NCI-H460 (cell line): ENCODE results near the gene KCND3. TPM values are rescaled to one million over a fixed set of nuclear protein-coding genes. Genes with fewer than 3 reads are reported as not detected.

Experiments
- DNase-seq: peaks from one replicate; pipeline ENCODE4 v3.0.0-alpha.2; 2016; ENCODE audit warnings: low read depth; ENCODE audit errors: extremely low read depth
- total RNA-seq: library from RNA; depleted of rRNA; stranded (reverse); fragments of >200 nt; shearing (Covaris generic); gene quantifications from 2 replicates; pipeline ENCODE4 v1.2.3, GENCODE V29; 2014

KCND3 gene
- total RNA-seq, 1 experiment from 2014 or later: 0.10 TPM

DNA sequence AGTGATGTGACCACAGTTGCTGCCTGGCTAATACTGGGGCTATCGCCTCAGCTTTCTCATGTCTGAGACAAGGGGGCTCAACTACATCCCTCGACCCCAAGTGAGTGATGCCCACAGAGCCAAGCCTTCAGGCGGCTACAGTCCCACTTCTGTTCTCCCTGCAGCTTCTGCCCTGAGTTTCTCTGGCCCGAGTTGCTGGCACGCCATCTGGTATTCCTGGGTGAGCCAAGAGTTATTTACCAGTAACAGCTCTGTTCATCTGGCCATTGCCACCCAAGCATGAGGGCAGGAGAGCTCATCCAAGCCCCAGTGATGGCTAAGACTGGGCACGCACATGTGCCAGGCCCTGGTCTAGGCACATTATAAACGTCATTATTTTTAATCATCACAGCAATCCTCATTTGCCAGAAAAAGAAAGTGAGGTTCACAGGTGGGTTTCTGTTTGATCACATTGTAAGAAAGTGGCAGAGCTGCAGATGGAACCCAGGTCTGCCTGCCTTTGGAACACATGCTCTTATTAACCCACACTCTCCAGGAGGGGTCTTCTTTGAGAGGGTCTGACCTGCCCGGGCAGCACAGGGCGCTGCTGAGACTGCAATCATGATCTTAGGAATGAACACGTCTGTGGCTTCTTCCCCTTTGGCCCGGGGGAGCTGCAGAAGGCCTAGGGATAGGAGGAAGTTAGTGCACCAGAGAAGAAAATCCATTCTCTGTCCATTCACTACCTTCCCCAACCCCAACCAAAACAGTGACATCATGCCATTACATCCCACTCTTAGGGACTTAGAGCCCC lies 27.5 kb downstream of the KCND3 start:
- no peak for DNase-seq

DNA sequence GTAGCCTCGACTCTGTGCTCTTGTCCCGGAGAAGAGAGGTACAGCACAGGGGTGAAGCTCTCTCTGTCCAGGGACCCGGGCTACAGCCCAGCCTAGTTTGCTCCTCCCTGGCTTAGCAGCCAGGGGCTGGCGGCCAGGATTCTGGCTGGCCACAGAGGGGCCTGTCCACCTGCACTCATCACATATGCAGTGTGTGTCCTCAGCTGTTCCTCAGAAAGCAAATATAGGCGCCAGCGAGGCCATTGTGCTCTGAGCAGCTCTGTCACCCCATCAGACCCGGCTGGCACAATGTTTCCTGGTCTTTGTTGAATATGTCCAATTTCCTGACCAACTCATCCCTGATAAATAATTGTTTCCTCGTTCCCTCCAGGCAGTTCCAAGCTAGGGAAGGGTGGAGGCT lies 28.5 kb downstream of the KCND3 start:
- no peak for DNase-seq

DNA sequence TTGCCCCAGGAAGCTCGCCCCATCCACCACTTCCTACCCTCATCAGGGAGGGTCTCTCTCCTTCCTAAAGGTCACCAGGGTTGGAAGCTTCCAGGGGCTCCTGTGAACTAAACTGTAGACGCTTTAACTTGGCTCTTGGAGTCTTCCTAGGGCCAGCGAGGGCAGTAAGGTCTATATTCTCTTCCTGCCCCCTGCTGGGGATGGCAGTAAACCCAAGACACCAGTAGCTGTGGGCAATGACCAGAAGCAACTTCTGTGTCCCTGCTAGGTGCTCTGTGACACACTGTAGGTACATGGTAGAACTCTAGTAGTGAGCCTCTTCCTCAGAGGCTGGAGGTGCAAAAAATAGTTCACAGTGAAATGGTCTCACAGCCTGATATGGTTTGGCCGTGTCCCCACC lies 30.0 kb downstream of the KCND3 start:
- no peak for DNase-seq

DNA sequence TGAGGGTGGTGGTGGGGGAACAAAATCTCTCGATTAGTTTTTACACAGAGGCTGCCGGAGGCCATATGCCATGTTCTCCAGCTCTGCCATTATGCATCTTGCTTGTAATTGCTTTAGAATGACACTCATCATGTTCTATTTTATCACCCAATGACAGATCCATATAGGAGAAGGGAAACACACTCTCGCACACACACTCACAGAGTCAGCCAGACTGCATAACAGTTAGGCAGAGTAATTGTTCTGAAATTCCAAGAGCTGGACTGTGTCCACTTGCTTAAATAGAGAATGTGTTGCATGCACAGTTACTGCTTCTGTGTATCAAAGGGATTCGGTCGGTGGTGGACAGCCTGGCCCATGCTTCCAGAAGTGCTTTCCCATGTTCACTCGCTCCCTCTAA lies 30.6 kb downstream of the KCND3 start:
- no peak for DNase-seq

DNA sequence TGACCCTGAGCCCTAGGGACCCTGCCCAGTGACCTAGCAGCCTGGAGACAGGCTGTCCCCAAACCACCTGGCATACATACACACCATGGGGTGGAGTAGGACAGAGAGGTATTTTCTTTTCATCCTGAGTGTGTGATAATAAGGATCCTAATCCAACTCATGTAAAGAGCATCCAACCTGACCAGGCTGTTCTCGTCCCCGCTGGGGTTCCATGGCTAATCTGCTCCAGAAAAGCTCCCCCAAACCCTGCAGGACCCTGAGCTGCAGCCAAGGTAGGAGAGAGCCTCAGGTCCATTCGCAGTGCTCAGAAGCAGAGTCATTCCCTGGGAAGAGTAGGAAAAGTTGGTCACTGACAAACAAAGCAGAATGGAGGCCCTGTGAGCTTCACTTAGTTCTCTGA lies 31.4 kb downstream of the KCND3 start:
- no peak for DNase-seq

DNA sequence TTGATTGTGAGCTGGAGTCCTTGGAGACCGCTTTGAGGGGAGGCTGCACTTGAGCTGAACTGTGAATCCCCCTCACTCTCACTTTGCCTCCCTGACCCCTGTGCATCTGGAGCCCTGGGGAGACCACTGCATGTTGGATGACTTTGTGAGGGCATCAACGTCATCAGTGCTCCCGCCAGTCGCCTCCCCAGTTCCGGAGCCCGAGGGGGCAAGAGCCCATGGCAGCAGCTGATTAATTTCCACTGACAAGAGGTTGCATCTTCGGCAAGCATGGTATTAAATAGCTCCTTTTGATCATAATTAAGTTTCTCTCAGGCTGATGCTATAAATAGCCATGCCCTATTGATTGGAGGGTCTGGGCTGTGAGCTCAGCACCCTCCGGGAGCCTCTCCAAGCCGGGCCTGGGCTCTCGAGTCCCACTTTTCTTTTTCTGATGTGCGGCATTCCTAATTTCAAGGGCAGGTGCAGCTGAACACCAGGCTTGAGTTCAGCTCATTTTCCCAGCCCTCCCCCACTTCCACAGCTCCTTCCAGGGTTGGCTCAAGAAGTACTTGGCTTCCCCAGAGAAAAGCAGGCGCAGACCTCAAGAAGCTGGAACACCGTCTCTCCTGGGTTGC lies 33.2 kb downstream of the KCND3 start:
- no peak for DNase-seq

DNA sequence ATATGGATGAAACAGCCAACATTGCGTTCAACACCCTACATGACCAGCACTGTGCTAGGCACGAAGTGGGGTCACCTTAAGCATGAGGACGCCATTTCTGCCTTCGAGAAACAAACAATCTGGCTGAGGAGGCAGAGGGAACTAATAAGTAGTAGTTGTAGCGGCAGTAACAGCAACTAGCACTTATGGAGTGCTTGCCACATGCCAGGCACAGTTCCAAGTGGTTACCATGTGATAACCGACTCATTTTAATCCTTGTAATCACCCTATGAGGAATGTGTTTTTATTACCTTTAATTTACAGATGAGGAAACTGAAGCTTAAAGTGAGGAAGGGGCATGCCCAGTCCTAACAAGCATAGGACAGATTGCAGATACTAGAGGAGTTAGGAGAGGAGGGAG lies 33.7 kb downstream of the KCND3 start:
- DNase-seq: no peak

DNA sequence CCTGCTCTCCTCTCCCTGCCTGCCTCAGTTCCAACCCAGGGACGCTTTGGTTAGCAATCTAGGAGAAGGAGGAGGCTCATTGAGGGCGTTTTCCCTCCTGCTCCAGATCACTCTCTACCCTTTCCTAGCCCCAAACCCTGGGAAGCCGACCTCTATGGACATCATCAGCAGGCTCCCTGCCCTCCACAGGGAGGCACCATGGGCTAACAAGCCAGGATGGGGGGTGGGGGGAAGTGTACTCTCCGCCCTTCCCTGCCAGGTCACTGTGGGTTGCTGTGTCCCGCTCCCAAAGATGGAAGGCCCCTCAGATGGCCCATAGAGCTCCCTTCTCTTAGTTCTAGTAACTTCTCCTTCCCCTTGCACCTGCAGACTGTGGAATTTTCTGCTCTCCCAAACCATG lies 35.7 kb downstream of the KCND3 start:
- no peak for DNase-seq

DNA sequence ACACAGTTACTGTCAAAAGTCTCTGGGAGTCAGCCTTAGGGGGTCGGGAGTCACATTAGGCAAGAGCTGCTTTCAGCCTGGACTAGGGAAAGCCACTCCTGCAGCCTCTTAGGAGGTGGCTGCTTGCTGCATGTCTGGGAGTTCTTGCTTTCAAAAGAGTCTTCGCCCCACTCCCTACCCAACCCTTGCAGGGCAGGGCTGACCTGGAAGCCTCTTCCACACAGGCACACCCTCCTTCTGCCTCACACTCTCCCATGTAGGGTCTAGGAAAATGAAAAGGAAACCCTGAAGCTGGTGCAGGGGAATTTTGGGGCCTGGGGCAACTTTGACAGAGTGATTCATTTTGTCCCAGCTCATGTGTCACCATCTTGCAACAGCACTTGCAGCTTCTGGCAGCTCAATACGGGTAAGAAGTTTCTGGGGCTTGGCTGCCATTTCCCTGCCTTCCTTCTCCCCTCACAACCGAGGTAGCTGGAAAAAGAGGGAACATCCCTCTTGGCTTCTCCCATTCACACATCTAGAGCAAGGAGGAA lies 37.3 kb downstream of the KCND3 start:
- DNase-seq: no peak

DNA sequence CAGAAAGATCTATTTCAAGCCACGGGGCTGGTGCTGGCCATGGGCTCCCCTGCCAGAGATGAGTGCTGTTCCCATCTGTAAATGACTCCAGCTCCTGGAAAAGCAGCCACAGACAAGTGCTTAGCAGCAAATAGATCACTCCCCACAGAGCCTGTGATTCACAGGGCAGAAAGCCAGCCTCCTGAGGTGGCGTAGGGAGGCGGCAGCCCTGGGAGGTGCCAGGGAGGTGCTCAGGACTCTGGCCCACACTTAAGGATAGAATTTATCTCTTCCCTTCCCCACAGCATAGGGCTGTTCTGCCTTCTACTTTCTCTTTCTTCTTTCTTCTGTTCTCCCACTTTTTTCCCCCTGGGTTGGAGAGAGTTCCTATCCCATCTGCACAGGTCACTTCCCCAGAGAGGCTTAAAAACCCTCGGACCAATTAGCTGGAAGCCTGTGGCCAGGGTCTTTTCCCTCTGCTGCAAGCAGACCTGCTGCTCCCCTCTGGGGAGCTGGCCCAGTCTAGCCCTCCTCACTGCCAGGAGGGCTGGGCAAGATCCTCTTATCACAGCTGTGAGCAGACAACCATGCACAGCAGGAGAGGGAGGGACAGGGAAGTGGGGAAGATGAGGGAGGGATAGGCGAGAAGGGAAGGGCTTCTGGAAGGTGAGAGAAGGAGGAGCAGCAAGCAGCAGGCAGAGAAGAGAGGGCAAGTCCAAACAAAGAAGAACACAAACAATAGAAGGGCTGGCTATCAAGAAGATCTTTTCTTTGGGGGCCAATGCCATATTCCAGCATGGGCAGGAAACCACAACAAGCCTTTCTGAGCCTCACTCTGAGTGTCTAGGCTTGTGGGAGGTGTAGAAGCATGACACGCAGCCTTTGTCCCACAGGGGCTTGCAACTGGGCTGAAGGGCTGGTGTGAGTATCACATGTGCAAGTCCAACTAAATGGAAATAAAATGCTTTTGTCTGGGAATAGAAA lies 41.0 kb downstream of the KCND3 start:
- no peak for DNase-seq

DNA sequence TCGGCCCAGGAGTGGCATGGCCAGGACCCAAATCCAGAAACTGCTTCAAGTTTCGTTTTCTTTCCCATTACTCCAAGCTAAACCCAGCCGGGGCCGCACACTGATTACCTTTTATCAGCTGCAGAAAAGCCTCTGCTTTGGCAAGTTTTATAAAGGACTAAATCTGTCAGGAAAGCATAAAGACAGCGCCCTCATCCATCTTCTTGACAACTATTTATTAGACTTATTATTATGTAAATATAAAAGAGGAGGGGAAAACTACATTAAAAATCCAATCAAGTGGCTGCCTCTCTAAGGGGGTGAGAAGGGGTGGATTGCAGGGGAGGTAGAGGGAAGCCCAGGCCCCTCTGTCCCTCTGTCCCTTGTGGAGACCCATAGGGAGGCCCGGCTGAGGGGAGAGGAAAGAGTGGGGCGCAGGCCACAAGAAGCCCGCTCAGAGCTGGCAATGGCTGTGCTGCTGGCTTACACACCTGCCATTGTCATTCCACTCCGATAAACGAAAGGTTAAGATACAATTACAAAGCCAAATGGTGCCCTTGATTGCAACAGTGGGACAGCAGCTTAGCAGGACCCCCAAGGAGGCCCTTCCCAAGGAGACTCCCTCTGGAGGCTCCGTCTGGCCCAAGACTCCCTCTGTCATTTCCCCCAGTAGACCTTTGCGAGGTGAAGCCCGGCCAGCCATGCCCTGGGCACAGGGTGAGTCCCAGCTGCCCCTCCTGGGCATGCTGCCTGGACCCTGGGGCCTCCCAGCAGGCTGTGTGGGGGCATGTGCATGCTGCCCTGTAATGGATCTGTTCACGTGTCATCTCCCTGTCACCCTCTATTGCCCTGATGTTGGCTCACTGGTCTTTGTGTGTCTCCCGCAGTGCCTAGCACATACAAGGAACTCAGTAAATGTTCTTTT lies 45.4 kb downstream of the KCND3 start:
- DNase-seq: no peak

DNA sequence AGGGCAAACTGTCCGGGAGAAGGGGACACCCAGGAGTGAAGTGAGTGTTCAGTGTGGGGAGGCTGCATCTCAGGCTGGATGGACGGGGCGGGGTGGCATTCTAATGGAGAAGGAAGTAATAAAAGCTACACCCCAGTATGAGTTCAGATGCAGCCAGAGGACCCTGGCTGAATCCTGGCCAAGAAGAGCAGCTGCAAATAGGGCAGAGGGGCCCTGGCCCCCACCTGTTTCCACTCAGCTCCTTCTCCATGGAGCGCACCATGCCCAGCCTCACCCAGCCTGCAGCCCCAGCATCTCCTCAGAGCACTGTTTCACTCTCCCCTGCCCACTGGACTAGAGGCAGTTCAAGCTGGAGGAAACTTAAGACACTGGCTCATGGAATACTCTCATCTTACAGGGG lies 46.4 kb downstream of the KCND3 start:
- DNase-seq: no peak

DNA sequence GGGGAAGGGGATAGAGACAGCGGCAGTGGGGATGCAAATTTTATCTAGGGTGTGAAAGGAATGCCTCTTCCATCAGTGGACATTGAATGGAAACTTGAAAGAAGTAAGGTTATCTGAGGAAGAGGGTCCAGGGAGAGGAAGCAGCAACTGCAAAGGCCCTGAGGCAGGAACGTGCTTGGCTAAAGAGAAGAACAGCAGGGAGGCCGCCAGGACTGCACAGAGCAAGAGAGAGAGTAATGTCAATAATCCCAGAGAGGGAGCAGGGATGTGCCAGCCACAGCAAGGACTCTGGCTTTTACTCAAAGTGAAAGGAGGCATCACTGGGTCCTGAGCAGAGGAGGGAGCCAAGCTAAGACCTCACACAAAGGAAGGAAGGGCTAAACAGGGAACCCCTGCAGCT lies 50.9 kb downstream of the KCND3 start:
- no peak for DNase-seq

DNA sequence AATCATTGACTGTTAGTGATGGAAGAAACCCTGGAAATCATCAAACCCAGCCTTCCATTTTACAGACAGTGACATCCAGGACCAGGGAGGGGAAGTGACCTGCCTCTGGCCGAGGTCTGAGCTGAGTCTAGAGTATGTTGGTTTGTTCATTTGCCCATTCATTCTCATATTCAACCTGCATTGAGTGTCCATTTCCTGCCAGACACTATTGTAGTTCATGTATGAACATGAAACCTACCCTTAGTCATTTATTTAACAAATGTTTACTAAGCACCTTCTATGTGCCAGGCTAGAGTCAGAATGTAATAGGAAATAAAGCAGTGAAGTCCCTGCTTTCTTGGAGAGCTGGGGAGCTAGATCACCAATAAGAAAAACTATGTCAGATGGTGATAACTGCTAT lies 51.3 kb downstream of the KCND3 start:
- no peak for DNase-seq

DNA sequence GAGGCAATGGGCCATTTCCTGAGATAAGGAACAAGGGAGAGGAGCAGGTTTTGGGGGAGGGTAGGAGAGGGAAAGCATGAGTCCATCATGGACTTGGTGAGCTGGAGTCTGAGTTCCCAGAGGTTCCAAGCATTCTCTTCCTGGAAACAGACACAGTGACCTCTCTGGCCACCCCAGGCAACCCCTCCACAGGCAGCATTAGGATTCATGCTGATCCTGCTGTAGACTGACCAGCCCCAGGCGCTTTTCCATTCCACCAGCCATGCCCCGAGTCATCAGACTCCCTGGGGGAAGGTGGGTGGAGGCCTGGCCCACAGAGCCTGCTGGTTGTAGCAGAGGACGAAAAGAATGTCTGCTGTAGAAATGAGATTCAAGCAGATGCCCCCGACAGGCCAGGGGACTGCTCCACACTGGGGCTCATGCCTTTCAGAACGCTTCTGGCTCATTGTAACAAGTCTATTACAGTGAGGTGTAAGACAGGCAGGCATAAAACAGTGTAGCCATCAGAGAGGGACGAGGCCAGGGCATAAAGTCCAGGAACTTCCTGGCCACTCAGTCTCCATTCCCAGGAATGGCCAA lies 52.2 kb downstream of the KCND3 start:
- no peak for DNase-seq

DNA sequence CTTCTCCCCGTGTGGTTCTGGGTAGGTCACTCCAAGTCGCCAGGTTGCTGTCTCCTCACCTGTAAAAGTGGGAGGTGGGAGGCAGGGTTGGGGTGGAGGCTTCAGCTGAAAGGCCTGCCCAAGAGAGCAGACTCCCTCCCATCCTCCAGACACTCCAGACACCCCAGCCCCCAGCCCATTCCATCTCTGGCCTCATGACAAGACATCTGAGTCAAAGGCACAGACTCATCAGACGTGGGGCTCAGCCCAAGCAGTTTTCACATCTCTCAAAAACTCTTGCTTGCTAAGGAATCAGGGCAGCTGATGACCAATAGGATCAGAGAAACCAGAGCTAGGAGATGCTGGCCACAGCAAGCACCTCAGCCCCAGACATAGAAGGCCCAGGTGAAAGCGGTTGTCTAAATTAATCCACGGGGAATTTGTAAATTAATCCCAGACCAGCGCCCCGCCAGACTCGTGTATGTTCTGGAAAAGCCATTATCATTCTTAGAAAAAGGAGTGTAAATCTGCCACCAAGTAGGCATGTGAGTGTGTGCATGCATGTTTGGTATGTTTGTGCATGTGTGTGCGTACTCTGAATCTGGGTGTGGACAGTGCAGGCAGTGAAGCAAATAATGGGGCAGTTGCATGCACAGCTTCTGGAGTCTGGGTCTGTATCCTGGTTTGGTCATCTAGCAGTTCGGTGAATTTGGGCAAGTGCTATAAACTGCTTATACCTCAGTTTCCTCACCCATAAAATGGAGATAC lies 55.2 kb downstream of the KCND3 start:
- DNase-seq: no peak

DNA sequence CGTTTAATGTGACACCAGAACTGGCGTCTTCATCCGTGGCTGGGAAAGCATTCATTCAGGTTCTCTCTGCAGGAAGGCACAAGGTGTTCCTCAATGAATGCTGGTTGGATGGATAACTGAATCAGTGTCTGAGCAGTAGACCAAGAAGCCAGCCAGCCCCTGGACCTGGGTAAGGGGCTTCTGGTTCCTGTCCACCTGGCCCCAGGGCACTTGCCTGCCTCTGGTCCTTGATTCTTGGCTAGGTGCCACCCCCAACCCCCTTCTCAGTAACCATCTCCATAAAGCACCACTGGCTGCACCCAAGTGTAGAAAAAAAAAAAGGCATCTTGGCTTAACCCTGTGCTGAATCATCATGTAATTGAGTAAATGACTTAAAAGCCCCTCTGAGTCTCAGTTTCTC lies 59.1 kb downstream of the KCND3 start:
- DNase-seq: no peak

DNA sequence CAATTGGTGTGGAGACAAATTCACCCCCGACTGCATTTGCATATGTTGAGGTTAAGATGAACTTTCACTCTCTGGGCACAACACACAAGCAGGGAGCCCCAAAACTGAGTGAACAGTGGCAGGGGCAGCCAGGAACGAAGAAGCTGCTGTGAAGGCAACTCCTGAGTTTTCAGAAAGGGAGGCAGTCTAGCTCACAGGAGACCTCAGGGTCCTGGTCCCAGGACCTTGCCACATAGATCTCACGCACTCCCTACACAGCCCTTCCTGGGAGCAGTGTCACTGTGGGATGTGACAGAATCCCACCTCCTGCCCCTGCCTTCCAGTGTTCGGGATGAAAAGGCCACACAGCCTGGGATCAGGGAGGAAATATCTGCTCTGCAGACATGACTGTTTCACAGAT lies 60.9 kb downstream of the KCND3 start:
- DNase-seq: no peak

DNA sequence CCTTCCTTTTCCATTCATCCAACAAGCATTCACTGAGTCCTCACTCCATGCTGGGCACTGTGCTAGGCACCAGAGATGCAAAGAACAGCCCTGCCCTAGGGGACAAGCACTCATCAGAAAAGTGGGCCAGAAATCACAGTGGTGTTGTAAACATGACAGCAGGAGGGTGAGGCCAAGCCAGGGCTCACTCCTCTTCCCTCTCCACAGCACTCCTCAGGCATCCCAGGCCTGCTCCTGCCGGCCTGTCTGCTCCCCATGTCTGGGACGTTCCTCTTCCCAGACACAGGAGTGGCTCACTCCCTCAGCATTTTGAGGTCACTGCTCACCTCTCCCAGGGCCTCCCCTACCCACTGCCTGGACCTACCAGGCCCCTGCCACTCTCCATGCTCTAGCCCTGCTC lies 61.8 kb downstream of the KCND3 start:
- no peak for DNase-seq
